A549 (cell line): ENCODE measurements around the gene MYH9.

Experiments
- CTCF ChIP-seq: fragments of >200 bp; sonication (Bioruptor Twin); formaldehyde crosslinking; IDR thresholded peaks from 3 replicates; pipeline ENCODE4 v1.5.1; 2016
- MAZ ChIP-seq: fragments of 150-350 bp; IDR thresholded peaks from 2 replicates; pipeline ENCODE4 v1.6.1; 2014; ENCODE audit warnings: antibody characterized with exemption, low read depth, low read length, borderline replicate concordance
- PBX3 ChIP-seq: IDR thresholded peaks from 2 replicates; pipeline ENCODE4 v1.6.1; 2012
- POLR2A ChIP-seq: IDR thresholded peaks from 2 replicates; pipeline ENCODE4 v1.6.1; 2012; ENCODE audit warnings: mild to moderate bottlenecking, low read length
- TF ChIP-seq, protein P1 (sequence below): fragments of 200-600 bp; sonication (generic); IDR thresholded peaks from 2 replicates; pipeline ENCODE4 v1.6.1; 2016; ENCODE audit warnings: antibody characterized with exemption, mild to moderate bottlenecking, moderate library complexity

DNA sequence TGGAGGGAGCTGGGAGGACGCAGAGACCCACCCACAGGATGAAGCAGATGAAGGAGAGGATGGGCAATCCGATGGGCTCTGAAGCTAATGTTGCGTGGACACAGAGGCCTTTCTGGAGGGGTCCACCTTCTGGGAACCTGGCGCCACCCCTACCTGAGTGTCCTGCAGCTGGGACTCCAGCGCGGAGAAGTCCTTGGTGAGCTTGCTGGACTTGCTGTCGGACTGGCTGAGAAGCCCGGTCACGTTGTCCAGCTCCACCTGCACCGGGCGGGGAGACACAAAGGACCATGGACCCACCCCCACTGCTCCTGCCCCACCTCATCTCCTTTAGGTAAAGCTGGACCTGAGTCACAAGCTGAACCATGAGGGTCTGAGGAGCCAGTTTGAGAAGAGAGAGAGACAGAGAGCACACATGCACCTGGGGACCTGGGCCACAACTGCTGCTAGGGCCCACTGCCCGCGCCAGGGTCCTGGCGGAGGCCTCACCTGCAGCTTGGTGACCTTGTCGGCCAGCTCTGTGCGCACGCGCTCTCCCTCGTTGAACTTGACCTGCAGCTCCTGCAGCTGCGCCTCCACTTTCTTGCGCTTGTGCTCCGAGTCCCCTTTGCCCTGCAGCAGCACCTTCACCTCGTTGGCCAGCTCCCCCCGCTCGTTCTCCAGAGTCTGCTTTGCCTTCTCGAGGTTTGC, 94.0 kb downstream of the MYH9 start:
- TF ChIP-seq, protein P1, sequence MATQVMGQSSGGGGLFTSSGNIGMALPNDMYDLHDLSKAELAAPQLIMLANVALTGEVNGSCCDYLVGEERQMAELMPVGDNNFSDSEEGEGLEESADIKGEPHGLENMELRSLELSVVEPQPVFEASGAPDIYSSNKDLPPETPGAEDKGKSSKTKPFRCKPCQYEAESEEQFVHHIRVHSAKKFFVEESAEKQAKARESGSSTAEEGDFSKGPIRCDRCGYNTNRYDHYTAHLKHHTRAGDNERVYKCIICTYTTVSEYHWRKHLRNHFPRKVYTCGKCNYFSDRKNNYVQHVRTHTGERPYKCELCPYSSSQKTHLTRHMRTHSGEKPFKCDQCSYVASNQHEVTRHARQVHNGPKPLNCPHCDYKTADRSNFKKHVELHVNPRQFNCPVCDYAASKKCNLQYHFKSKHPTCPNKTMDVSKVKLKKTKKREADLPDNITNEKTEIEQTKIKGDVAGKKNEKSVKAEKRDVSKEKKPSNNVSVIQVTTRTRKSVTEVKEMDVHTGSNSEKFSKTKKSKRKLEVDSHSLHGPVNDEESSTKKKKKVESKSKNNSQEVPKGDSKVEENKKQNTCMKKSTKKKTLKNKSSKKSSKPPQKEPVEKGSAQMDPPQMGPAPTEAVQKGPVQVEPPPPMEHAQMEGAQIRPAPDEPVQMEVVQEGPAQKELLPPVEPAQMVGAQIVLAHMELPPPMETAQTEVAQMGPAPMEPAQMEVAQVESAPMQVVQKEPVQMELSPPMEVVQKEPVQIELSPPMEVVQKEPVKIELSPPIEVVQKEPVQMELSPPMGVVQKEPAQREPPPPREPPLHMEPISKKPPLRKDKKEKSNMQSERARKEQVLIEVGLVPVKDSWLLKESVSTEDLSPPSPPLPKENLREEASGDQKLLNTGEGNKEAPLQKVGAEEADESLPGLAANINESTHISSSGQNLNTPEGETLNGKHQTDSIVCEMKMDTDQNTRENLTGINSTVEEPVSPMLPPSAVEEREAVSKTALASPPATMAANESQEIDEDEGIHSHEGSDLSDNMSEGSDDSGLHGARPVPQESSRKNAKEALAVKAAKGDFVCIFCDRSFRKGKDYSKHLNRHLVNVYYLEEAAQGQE, result no peak
- TF ChIP-seq POLR2A, result no peak
- TF ChIP-seq MAZ, result no peak
- TF ChIP-seq CTCF, result no peak
- no peak for TF ChIP-seq PBX3
